GM12878 (cell line): ENCODE measurements around the gene PEX6. TPM values are rescaled to one million over a fixed set of nuclear protein-coding genes. Genes with fewer than 3 reads are reported as not detected.
A peak's percentile ranks its signal among the peaks of the same experiment; 100 is the strongest.

Experiments
- ATF2 ChIP-seq: IDR thresholded peaks from 2 replicates; pipeline ENCODE4 v1.6.1; 2012; ENCODE audit warnings: low read length, inconsistent platforms
- ATF7 ChIP-seq: fragments of 450-650 bp; IDR thresholded peaks from 2 replicates; pipeline ENCODE4 v1.6.1; 2016; ENCODE audit warnings: low read depth, mild to moderate bottlenecking
- BMI1 ChIP-seq: fragments of 450-650 bp; IDR thresholded peaks from 2 replicates; pipeline ENCODE4 v1.6.1; 2016; ENCODE audit warnings: mild to moderate bottlenecking, moderate library complexity, borderline replicate concordance
- GATAD2B ChIP-seq: fragments of 450-650 bp; conservative IDR thresholded peaks from 2 replicates; pipeline ENCODE4 v1.6.1; 2017; ENCODE audit warnings: low read depth, mild to moderate bottlenecking, moderate library complexity
- PAX5 ChIP-seq: IDR thresholded peaks from 2 replicates; pipeline ENCODE4 v1.6.1; 2011; ENCODE audit warnings: low read depth, low read length, borderline replicate concordance
- PBX3 ChIP-seq: IDR thresholded peaks from 2 replicates; pipeline ENCODE4 v1.6.1; 2011; ENCODE audit warnings: mild to moderate bottlenecking, low read depth, low read length, moderate library complexity; ENCODE audit not compliant: insufficient replicate concordance
- RELA ChIP-seq: fragments of 450-650 bp; IDR thresholded peaks from 2 replicates; pipeline ENCODE4 v1.8.0; 2014; ENCODE audit warnings: borderline replicate concordance; ENCODE audit not compliant: partially characterized antibody
- TCF12 ChIP-seq: IDR thresholded peaks from 2 replicates; pipeline ENCODE4 v1.6.1; 2011; ENCODE audit warnings: low read depth, mild to moderate bottlenecking, low read length
- TCF3 ChIP-seq: IDR thresholded peaks from 2 replicates; pipeline ENCODE4 v1.6.1; 2012; ENCODE audit warnings: low read depth, mild to moderate bottlenecking, low read length, borderline replicate concordance; ENCODE audit not compliant: insufficient read depth
- polyA plus RNA-seq, 11 experiments: library from polyadenylated mRNA; depleted of rRNA in 4 of 11; unstranded in 6 of 11; stranded (reverse) in 5 of 11; fragments of >200 nt; fragmentation: Nextera tagmentation in 4 of 11; fragmentation: Illumina TruSeq in 1 of 11; extraction: Ambion mirVana in 4 of 11; extraction: Trizol in 1 of 11; gene quantifications; 1 replicate in 1 of 11; 2 replicates in 10 of 11; pipeline versions ENCODE4 v1.2.1 to v1.2.3, GENCODE V29; 2011 to 2016; ENCODE audit warnings: inconsistent platforms in 2 of 11, missing spikeins in 2 of 11, low read depth in 1 of 11
- total RNA-seq, 4 experiments: library from RNA; depleted of rRNA in 3 of 4; stranded (reverse); fragments of >200 nt in 3 of 4; fragmentation: Illumina TruSeq in 1 of 4; extraction: Trizol in 1 of 4; gene quantifications; 2 replicates each; pipeline versions ENCODE4 v1.2.1 to v1.2.3, GENCODE V29; 2013 to 2021

Gene PEX6
- total and polyA plus RNA-seq, 10 of the 15 experiments (the other 5 are each of a cell fraction or from before 2014, with no cell fraction given): 0.39 to 21.1 (median 7.8) TPM

GRCh38 chr6:43013843-43014433 lies 35.0 kb upstream of the PEX6 start, which contains the start of the genes KLHDC3 and MEA1 (continued):
- TF ChIP-seq PBX3 (peak; percentile 96), ATF7 (peak; percentile 50; the same call in 1 of the 2 replicates), PAX5 (no peak), TCF3 (peak; percentile 56; the same call in 1 of the 2 replicates), ATF2 (no peak), RELA (no peak), GATAD2B (no peak), TCF12 (no peak), BMI1 (no peak)
